HG03135 (cell line): ENCODE data around the gene SMTN.
"Not testable (repeated sequence)": the region's sequence is repeated elsewhere in the genome, so short reads cannot be mapped to it uniquely, and the experiment has no call there.

ENCODE experiments used
- ATAC-seq: cut with Tn5 transposase; IDR thresholded peaks from one replicate; pipeline ENCODE4 v1.9.1; 2021; ENCODE audit warnings: mild to moderate bottlenecking, moderate library complexity; ENCODE audit not compliant: unreplicated experiment

The SMTN gene

DNA sequence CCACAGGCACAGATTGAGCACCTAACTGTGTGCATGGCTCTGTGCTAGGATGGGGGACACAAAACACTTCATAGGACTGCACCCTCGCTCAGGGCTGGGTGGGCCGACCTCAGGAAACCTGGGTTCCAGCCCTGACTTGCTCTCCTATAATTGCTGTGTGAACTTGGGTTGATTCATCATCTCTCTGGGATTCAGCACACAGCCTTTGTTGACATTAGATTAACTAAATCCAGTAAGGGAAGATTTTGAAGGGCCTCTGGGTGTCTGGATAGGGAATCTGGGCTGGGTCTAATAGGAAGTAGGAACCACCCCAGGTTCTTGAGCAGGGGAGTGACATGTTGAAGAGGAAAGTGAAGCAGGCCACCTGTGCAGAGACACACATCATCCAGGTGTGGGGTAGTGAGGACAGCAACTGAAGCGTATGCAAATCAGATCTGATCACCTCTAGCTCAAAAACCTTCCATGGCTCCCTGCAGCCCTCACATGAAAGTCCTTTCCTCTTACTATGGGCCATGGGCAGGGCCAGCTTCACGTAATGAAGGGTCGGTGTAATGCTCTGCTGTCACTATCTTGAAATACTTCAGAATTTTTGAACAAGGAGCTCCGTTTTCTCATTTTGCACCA lies 11.3 kb upstream of the SMTN start:
- ATAC-seq, result not testable (repeated sequence)

DNA sequence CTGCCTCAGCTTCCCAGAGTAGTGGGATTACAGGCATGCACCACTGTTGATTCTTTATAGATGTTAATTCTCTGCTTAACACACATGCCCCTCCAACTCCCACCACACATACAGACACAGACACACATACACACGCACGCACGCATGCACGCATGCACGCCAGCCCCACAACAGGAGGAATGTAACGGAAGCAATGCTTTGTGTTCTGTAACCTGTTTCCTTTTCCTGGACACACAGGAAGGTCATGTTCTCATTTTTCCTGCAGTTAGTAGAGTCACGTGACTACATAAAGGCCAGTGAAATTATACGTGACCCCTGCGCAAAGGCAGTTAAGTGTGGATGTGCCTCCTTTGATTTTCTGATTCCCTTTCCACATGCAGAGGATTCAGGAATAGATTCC lies 8.0 kb upstream of the SMTN start:
- not testable (repeated sequence) for ATAC-seq

DNA sequence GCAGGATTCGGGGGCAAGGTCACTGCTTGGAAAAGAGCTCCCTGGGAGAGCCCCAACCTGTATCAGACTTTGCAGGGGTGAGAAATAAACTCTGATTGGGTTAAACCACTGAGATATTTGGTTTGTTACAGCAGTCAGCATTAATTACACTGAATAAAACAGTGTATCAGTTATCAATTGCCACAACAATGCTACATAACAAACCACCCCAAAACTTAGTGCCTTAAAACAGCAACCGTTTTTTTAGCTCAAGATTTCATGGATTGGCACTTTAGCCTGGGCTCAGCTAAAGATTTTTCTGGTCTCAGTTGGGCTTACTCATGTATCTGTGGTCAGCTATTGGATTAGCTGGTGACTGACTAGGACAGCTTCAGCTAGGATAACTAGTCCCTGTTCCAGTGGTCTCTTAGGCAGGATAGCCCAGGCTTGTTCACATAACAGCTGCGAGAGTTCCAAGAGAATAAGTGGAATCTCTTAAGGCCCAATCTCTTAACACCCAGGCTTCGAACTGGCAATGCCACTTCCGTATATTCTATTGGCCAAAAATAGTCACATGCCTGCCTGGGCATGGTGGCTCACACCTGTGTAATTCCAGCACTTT lies 7.5 kb upstream of the SMTN start:
- ATAC-seq, result not testable (repeated sequence)

DNA sequence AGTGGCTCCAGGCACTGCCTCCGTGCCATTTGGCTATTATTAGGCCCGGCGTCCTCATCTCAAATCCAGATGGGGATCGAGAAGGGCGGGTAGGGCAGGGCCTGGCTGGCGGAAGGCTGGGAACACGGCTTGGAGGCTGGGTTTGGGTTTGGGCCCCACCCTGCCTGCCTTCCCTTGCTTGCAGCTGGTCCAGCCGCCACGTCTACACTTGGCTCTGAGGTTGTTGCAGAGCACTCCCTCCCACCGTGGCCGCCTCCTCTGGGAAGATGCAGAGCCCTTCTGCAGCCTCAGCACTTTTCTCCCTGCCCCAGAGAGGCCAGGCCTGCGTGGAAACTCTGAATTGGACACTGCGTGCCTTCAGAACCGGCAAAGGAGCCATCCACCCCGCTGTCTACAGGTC lies 5.2 kb upstream of the SMTN start:
- no peak for ATAC-seq

DNA sequence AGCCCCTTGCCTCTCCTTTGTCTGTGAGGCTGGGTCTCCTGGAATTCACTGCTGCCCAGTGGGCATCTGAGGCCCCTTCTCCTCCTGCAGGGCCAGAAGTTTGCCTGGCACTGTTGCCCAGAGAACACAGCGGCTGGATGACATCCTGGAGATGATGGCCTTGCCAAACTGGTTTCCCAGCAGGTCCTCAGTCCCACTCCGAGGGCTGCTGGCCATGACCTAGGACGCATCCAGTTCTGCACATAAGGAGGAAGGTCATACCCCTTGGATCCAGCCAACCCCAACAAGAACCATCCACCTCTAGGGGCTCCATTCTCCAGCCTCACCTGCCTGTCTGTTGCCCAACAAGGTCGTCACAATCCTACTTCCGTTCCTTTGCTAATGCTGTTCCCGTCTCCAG lies 3.4 kb upstream of the SMTN start:
- no peak for ATAC-seq

DNA sequence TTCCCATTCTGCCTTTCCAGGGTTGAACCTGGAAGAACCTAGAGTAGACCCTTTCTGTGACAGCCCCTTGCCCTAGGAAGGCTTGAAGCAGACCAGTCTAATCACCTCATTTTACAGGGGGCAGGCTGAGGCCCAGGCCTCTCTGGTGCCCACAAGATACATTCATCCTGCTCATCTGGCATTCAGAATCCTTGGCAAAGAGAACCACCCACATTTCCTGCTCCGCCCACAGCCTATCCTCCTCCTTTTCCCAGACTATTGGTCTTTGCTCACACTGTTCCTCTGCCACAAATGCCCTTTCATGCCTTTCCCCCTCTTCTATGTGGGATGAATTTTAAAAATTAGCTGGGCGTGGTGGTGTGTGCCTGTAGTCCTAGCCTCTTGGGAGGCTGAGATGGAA lies 2.7 kb upstream of the SMTN start:
- ATAC-seq, result not testable (repeated sequence)

DNA sequence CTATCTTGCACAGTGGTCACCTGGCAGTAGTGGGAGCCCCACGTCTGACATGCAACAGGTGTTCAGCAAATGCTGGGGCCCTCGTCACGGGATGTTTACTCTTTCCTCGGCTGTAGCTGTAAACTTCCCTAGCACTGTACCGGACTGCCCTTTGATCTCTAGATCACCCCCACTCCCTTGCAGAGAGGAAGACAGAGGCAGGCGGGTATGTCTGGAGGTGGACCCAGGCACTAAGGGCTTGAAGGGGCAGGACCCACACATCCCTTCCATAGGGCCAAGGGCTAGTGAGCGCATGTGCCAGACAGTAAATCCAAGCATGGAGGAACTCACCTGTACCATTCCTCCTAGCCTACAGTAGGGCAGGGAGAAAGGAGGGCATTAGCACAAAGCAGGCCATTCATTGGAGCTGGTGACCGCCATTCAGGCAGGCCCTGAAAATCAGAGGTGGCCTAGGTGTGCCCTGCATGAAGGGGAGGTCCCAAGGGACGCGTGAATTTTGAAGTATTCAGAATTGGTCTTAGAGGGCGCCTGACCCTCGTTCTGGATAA lies 1.9 kb upstream of the SMTN start:
- no peak for ATAC-seq

DNA sequence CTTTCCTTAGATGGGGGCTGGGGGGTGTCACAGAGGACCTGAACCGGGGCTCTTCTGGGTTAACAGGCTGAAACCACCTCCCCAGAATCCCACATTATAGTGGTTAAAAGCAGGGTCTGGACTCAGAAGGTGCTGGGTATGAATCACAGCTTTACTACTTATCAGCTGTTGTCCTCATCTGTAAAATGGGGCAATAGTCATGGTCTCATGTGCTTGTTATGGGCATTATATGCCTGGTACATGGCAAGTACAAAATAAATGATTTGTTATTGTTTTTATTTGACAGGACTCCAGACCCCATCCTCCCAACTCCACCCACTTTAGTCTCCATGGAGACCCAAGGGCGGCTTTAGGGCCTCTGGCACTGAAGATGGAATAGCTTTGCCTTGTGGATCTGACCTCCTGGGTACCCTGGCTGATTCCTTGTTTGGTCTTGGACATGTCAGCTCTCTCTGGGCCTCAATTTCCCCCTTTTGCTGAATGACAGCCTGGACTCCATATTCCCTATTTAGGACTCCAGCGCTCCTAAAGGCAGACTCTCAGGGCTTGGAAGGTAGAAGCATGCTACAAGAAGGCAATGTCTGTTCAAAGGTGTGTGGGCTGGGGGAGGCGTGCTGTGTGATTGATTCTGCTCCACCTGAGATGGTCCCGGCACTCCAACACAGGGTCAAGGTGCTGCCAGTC lies 812 bp upstream of the SMTN start:
- no peak for ATAC-seq

DNA sequence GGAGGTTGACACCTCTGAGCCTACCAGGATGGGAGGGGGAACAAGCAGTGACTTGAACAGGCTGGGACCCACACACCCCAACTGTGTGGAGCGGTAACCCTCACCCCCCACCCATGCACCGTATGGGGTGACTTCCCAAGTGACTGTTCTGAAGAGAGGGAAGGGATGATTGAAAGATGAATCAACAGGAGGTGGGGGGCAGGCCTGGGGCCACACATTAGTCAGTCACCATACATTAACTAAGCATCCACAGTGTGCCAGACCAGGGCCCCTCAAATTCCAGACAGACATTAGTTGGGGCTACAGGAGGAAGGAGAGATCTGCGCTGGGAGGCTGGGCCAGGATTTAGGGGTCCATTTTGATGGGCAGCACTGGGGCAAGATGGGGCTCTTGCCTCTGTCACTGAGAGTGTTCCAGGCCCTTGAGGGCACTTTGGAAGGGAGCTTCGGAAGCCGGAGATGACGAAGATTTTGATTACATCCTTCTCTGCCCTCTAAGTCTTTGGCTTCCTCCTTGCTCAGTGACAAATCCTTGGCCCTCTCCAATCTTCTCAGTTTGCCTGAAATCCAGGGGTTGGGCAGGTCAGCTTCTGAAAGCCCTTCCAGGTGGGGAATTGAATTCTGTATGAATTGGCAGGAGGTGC lies 966 bp downstream of the SMTN start:
- ATAC-seq, result no peak

DNA sequence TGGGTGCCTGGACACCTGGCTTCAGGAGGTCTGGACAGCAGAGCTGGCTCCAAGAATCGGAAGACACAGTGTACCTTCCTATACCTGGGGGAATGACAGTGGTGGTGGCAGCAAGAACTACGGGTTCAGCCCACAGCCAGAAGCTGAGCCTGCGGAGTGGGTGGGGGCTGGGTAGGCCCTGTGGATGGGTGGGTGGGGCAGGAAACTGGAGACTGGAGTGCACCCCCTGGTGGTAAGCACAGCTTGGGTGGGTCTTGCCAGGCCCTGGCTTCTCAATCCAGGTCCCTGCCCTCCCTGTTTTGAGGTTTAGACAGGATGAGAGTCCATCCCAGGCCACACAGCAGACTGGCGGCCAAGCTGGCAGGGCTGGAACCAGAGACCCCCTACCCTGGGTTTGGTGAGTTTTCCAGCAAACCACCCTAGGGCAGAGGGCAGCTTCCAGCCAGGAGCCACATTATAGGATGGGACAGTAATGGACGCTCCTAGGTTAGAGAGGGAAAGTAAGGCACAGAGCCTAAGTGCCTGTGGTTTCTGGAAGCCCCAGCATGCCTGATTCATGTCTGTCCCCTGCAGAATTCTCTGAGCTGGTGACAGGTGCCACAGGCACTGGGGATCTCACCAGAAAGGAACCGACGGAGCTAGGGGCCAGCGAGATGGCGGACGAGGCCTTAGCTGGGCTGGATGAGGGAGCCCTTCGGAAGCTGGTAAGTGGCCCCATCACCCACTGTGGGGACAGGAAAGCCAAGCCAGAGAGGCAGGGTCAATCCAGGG lies 1.7 kb downstream of the SMTN start:
- no peak for ATAC-seq

DNA sequence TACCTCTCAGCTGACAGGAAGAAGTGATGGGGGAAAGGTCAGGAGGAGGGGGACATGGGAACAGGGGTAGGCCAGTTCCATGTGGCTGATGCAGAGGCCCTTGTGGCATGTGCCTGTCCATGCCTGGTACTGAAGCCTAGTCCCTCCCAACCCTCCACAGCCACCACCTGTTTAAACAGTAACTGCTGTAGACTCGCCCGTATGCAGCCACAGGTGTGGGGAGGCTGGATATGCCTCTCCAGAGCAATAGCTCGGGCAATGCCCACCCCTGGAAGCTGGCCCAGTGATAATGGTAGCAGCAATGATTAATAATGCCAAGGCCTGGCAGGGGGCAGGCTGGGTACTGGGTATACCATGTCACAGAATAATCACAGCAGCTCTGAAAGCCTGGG lies 2.3 kb downstream of the SMTN start:
- ATAC-seq, result no peak

DNA sequence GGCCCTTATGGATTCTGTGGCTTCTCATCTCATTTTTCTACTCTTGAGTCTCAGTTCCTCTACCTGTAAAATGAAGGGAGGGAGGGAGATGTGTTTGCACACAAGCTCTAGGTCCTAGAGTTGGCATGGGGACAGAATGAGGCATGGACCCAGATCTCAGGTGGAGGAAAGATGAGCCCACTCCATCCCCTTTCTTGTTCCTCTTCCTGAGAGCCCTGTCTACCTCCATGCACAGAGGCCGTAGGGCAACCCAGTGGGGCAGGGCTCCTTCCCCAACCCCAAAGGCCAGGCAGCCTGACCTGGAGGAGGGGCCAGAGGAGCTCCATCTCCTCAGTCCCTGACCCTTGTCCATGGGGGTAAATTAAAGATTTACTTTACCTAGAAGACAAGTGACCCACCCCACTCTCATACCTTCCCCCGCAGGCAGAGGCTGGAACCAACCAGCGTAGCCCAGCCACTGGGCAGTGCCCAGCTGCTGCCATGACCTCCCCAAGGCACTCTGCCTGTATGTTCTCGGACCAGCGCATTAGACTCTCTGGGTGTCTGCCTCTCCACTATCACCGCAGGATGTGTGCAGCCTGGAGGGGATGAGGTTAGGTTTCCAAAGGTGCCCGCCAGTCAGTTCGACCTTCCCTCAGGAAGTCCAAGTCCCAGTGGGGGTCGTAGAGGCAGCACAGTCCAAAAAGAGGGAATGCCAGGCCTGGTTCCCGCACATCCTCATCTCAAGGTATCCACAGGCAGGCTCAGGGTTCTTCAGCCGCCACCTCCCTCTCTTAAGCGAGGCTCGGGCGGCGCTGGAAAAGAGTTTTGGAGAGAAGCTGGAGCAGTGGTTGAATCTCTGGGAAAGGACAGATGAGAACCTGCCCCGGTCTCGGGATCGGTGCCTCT lies 3.0 kb downstream of the SMTN start:
- ATAC-seq, result no peak

DNA sequence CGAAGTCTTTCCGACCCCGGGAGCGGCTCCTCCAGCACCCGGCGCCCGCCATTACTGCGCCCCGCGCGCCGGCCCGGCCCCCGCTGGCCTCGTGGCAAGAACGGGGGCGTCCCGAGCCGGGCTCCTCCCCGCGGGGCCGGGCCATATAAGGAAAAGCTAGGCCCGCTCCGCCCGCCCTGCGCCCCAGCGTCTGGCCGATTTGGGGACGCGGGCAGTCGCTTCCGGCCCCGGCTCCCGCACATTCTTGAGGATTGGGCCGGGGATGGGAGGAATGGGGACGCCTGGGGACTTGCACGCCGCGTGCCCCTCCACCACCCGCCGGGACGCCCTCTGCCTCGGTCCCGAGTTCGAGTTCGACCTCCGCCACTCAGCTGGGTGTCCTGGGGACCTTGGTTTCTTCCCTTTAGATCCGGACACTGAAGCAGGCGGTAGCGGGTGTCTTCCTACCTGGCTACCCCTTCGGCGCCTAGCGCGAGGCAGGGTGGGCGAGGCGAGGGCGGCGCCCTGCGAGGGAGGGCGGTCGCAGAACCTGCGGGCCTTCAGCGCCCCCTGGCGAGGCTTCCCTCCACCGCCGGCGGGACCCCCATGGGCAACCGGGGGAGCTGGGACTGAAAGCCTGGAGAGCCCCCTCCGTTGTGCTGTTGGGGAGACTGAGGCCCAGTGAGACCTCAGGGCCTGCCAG lies 3.8 kb downstream of the SMTN start:
- ATAC-seq, result peak; percentile 53

DNA sequence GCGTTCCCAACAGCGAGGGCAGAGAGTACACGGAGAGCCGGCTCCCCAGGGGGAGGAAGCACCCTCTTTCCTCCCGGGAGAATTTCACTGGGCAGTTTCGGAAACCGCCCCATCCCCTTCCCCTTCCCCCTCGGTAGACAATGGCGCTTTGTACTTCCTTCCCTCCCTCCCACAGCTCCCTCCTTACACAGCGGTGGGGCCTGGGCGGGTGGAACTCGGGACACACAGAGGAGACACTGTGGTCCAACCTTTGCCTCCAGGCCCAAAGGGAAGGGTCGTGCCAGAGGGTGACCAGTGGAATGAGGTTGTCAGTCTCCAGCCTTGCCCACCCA lies 4.3 kb downstream of the SMTN start:
- no peak for ATAC-seq

DNA sequence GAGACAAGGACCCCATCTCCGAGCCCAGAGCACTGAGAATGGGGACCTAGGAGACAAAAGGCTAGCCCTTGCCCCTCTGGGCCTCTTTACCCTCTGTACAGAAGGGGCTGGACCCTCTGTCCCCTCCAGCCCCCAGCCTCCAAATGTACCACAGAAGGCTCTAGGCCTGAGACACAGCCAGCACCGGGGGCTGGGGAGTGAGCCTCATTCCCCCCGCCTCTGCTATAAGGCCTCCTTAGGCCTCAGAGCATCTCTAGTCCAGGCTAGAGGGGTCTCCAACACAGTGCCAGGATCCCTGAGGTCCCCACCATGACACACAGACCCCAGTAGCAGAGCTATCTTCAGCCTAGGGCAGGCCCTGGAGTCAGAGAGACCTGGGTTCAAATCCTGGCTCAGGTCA lies 4.8 kb downstream of the SMTN start:
- no peak for ATAC-seq

DNA sequence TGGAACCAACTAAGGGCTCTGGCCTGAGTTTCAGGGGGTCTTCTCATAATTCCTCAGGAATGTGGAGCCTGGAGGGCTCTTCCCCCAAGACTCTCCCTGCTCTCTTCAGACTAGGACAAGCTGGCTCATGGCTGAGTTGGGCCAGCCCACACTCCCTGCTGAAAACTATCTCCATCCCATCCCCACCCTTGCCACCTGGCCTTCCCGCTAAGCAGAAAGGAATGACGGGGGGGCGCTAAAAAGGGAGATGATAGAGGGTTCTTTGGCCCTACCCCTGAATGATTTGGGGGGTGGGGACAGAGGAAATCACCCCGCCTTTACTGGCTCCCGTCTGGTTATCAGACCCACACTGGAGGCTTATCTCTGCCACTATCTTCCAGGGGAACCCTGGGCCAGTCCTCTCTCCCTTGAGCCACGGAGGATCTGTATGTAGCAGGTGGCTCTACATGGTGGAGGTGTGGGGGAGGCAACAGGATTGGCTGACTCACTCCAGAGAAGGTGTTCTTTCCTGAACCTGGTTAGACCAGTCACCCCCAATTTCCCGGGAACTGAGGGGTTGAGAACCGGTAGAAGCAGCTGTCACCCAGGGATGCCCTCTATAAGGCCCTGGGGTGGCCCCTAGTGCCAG lies 5.7 kb downstream of the SMTN start:
- ATAC-seq, result no peak

DNA sequence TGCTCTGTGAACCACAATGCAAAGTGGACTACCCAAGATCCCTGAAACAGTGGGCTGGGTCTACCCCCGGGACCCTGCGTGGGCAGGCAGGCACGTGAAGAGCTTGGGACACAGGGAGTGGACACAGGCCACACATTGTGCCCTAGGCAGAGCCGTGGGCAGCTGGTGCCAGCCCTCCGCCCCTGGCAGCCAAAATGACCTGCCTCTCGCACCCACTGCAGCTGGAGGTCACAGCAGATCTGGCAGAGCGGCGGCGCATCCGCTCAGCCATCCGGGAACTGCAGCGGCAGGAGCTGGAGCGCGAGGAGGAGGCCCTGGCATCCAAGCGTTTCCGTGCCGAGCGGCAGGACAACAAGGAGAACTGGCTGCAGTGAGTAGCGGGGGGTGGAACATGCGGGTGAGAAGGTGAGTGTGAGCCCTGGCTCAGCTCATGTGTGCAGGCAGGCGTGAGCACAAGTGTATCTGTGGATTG lies 6.7 kb downstream of the SMTN start:
- ATAC-seq, result no peak

DNA sequence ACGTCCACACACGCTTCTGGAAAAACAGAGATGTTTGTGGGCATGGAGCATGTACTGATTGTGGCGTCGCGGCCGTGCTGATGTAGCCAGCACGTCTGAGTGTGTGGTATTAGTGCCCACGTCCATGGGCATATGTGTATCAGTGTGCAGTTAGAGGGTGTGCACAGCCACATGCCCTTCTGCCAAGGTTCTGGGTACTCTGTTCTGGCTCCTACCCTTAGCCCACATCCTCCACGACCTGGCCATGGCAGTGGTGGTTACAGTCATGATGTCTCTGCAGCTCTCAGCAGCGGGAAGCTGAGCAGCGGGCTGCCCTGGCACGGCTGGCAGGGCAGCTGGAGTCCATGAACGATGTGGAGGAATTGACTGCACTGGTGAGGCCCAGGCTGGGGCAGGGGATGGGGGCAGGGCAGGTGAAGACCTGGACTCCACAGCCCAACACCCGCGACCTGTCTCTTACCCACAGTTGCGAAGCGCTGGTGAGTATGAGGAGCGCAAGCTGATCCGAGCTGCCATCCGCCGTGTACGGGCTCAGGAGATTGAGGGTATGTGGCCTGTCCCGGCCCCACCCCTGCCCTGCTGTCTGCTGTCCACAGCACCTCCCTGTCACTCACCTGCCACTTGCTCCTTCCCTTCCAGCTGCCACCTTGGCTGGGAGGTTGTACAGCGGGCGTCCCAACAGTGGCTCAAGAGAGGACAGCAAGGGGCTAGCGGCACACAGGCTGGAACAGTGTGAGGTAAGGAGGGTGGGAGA lies 7.3 kb downstream of the SMTN start:
- ATAC-seq, result no peak
